Measurements from ENCODE around the gene STK38.

DNA sequence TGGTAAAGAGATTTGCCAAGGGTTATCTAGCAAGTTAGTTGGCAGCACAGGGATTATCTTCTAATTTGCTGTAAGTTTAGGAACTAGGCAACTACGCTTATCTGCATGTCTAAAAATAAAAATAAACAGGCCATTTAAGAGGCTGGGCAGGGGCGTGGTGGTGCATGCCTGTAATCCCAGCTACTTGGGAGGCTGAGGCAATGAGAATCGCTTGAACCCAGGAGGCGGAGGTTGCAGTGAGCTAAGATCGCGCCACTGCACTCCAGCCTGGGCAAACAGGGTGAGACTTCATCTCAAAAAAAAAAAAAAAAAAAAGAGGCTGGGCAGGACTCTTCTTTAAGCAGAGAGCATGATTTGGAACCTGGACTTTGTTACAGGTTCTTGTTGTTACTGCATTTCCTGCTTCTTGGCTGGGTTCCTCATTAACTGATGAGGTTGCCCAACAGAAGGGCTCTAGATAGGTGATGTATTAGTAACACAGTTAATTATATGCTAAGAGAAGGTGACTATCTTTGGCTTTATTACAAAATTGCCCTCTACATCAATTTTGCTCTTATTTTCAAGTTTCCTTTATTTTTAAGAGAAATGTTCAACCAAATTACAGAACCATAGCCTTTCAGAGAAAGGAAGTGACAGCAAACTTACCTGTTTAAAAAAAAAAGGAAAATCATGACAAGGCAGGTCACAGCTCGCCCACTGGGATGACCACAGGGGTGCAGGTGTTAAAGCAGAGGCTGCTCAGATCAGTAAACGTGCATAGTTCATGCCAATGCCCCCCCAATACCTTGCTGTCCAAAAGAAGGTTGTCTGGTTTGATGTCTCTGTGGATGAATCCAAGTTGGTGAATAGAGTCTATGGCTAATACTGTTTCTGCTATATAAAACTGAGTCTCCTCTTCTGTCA is 32.5 kb downstream of the STK38 start:
- no peak for TF ChIP-seq EZH2 (IDR thresholded peaks at IDR 0.05; ENCODE audit: borderline replicate concordance, low read depth, low read length, severe bottlenecking)
- TF ChIP-seq, protein P1, sequence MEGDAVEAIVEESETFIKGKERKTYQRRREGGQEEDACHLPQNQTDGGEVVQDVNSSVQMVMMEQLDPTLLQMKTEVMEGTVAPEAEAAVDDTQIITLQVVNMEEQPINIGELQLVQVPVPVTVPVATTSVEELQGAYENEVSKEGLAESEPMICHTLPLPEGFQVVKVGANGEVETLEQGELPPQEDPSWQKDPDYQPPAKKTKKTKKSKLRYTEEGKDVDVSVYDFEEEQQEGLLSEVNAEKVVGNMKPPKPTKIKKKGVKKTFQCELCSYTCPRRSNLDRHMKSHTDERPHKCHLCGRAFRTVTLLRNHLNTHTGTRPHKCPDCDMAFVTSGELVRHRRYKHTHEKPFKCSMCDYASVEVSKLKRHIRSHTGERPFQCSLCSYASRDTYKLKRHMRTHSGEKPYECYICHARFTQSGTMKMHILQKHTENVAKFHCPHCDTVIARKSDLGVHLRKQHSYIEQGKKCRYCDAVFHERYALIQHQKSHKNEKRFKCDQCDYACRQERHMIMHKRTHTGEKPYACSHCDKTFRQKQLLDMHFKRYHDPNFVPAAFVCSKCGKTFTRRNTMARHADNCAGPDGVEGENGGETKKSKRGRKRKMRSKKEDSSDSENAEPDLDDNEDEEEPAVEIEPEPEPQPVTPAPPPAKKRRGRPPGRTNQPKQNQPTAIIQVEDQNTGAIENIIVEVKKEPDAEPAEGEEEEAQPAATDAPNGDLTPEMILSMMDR (IDR thresholded peaks at IDR 0.05; ENCODE audit: borderline replicate concordance, extremely low read depth, low read length, poor library complexity, severe bottlenecking), result no peak
